Measurements from ENCODE around the gene TMEM169. TPM values are rescaled to one million over a fixed set of nuclear protein-coding genes. Genes with fewer than 3 reads are reported as not detected.

Gene TMEM169
- total and polyA plus RNA-seq, 10 of the 15 experiments (the other 5 are each of a cell fraction or from before 2014, with no cell fraction given), result 0.23 to 3.2 (median 2.3) TPM

GRCh38 chr2:216034065-216034464 lies 47.7 kb upstream of the TMEM169 start (continued):
- TF ChIP-seq ZNF687 (IDR thresholded peaks at IDR 0.05) (peak; percentile 80), SMAD5 (IDR thresholded peaks at IDR 0.05; ENCODE audit: low read depth) (no peak), YY1 (IDR thresholded peaks at IDR 0.05; ENCODE audit: low read depth, low read length) (peak; percentile 90), STAT1 (conservative IDR thresholded peaks at IDR 0.05) (no peak), CTCF (IDR thresholded peaks at IDR 0.05 in 2 of 3, conservative IDR thresholded peaks at IDR 0.05 in 1 of 3; ENCODE audit: control insufficient read depth in 2 of 3, extremely low read depth in 1 of 3, insufficient read depth in 1 of 3, low read depth in 3 of 3, low read length in 3 of 3) (peak; percentile 77 to 94 (median 84)), IKZF2 (IDR thresholded peaks at IDR 0.05) (no peak), RB1 (IDR thresholded peaks at IDR 0.05; ENCODE audit: borderline replicate concordance) (peak; percentile 52; the same call in 1 of the 2 replicates), CBFB (IDR thresholded peaks at IDR 0.05; ENCODE audit: low read depth) (no peak), PAX8 (IDR thresholded peaks at IDR 0.05) (no peak), IRF4 (IDR thresholded peaks at IDR 0.05; ENCODE audit: low read depth, low read length) (peak; percentile 44; the same call in 1 of the 2 replicates), POLR2A (IDR thresholded peaks at IDR 0.05; ENCODE audit: low read depth, low read length) (no peak), TAF1 (IDR thresholded peaks at IDR 0.05; ENCODE audit: borderline replicate concordance, low read depth, low read length) (no peak), NR2F1 (conservative IDR thresholded peaks at IDR 0.05) (no peak), CHD2 (IDR thresholded peaks at IDR 0.05; ENCODE audit: borderline replicate concordance, low read depth, low read length) (no peak), FOXK2 (IDR thresholded peaks at IDR 0.05) (no peak), PKNOX1 (IDR thresholded peaks at IDR 0.05) (peak; percentile 55; the same call in 1 of the 2 replicates), SRF (IDR thresholded peaks at IDR 0.05; ENCODE audit: low read depth in 2 of 2, low read length in 2 of 2) (no peak), ATF7 (IDR thresholded peaks at IDR 0.05; ENCODE audit: low read depth) (no peak), LARP7 (IDR thresholded peaks at IDR 0.05) (no peak), SIX5 (IDR thresholded peaks at IDR 0.05; ENCODE audit: low read depth, low read length, severe bottlenecking) (no peak), ZNF24 (IDR thresholded peaks at IDR 0.05) (no peak), SREBF2 (IDR thresholded peaks at IDR 0.05; ENCODE audit: low read length) (no peak), BCL3 (IDR thresholded peaks at IDR 0.05; ENCODE audit: borderline replicate concordance, insufficient read depth, low read depth, low read length, poor library complexity, severe bottlenecking) (no peak), IKZF1 (conservative IDR thresholded peaks at IDR 0.05) (no peak), NR2C2 (IDR thresholded peaks at IDR 0.05; ENCODE audit: borderline replicate concordance, control insufficient read depth, insufficient read length, low read depth) (no peak)
